K562 (cell line): ENCODE results near the gene PXMP2. TPM values are rescaled to one million over a fixed set of nuclear protein-coding genes. Genes with fewer than 3 reads are reported as not detected.

ENCODE experiments used
- BCOR ChIP-seq: fragments of 450-650 bp; IDR thresholded peaks from 2 replicates; pipeline ENCODE4 v1.6.1; 2016
- LCOR ChIP-seq: sonication (generic); formaldehyde crosslinking; IDR thresholded peaks from 2 replicates; pipeline ENCODE4 v1.8.0; 2022; ENCODE audit warnings: mild to moderate bottlenecking, missing genetic modification reagents
- NBN ChIP-seq: fragments of 450-650 bp; IDR thresholded peaks from 2 replicates; pipeline ENCODE4 v1.6.1; 2016; ENCODE audit warnings: low read depth, mild to moderate bottlenecking
- NFIX ChIP-seq: fragments of 250-450 bp; sonication (Bioruptor Pico); IDR thresholded peaks from 2 replicates; pipeline ENCODE4 v1.4.0; 2020; ENCODE audit warnings: low read depth, mild to moderate bottlenecking, moderate library complexity
- PTBP1 ChIP-seq: fragments of 200-400 bp; formaldehyde crosslinking; IDR thresholded peaks from 2 replicates; pipeline ENCODE4 v1.6.1; 2017; ENCODE audit warnings: low read depth, low read length
- RBBP5 ChIP-seq: fragments of 200-600 bp; sonication (generic); IDR thresholded peaks from 2 replicates; pipeline ENCODE4 v1.6.1; 2012; ENCODE audit warnings: borderline replicate concordance, mild to moderate bottlenecking, low read length, control low read depth, inconsistent platforms; ENCODE audit not compliant: insufficient read depth, poor library complexity, severe bottlenecking
- TEAD1 ChIP-seq, 2 experiments: fragments of 450-650 bp in 1 of 2; sonication (generic) in 1 of 2; formaldehyde crosslinking; IDR thresholded peaks; 2 replicates each; pipeline versions ENCODE4 v1.4.0 to v1.8.0; 2020 to 2022; ENCODE audit warnings: mild to moderate bottlenecking in 2 of 2, missing genetic modification reagents in 1 of 2
- ZBTB7A ChIP-seq: IDR thresholded peaks from 2 replicates; pipeline ENCODE4 v1.6.1; 2011; ENCODE audit warnings: low read depth, mild to moderate bottlenecking, low read length, moderate library complexity, borderline replicate concordance; ENCODE audit not compliant: control insufficient read depth
- polyA plus RNA-seq, 8 experiments: library from polyadenylated mRNA; depleted of rRNA in 4 of 8; stranded (reverse) in 5 of 8; unstranded in 3 of 8; fragments of >200 nt; fragmentation: Nextera tagmentation in 2 of 8; fragmentation: Illumina TruSeq in 1 of 8; extraction: Ambion mirVana in 2 of 8; extraction: Trizol in 1 of 8; gene quantifications; 2 replicates each; pipeline versions ENCODE4 v1.2.1 to v1.2.3, GENCODE V29; 2011 to 2014; ENCODE audit warnings: inconsistent platforms in 1 of 8, missing spikeins in 1 of 8
- total RNA-seq, 7 experiments: library from RNA; depleted of rRNA in 6 of 7; stranded (reverse); fragments of >200 nt in 6 of 7; fragmentation: Illumina TruSeq in 2 of 7; extraction: Trizol in 2 of 7; gene quantifications; 2 replicates each; pipeline versions ENCODE4 v1.2.1 to v1.2.3, GENCODE V29; 2011 to 2021; ENCODE audit warnings: low replicate concordance in 1 of 7
- TF ChIP-seq, protein P1 (sequence below), 2 experiments: fragments of 450-650 bp; conservative IDR thresholded peaks; 2 replicates each; pipeline ENCODE4 v1.6.1; 2017; ENCODE audit warnings: mild to moderate bottlenecking in 2 of 2, moderate library complexity in 2 of 2
- TF ChIP-seq, protein P2 (sequence below), 2 experiments: fragments of 250-450 bp in 1 of 2; fragments of 450-650 bp in 1 of 2; sonication (Bioruptor Pico) in 1 of 2; IDR thresholded peaks; 2 replicates each; pipeline versions ENCODE4 v1.6.1 to v1.8.0; 2016 to 2021; ENCODE audit warnings: mild to moderate bottlenecking in 2 of 2, moderate library complexity in 2 of 2, missing compliant biosample characterization in 1 of 2, missing genetic modification characterization in 1 of 2
- TF ChIP-seq, protein P3 (sequence below): sonication (generic); formaldehyde crosslinking; IDR thresholded peaks from 2 replicates; pipeline ENCODE4 v1.8.0; 2023; ENCODE audit warnings: missing genetic modification reagents, mild to moderate bottlenecking, borderline replicate concordance
- TF ChIP-seq, protein P4 (sequence below): conservative IDR thresholded peaks from 2 replicates; pipeline ENCODE4 v1.6.1; 2011; ENCODE audit warnings: low read depth, mild to moderate bottlenecking, low read length; ENCODE audit not compliant: control insufficient read depth

PXMP2 gene
- total and polyA plus RNA-seq, 9 of the 15 experiments (the other 6 are each of a cell fraction or from before 2014, with no cell fraction given) = 3.0 to 66.1 (median 44.7) TPM

DNA sequence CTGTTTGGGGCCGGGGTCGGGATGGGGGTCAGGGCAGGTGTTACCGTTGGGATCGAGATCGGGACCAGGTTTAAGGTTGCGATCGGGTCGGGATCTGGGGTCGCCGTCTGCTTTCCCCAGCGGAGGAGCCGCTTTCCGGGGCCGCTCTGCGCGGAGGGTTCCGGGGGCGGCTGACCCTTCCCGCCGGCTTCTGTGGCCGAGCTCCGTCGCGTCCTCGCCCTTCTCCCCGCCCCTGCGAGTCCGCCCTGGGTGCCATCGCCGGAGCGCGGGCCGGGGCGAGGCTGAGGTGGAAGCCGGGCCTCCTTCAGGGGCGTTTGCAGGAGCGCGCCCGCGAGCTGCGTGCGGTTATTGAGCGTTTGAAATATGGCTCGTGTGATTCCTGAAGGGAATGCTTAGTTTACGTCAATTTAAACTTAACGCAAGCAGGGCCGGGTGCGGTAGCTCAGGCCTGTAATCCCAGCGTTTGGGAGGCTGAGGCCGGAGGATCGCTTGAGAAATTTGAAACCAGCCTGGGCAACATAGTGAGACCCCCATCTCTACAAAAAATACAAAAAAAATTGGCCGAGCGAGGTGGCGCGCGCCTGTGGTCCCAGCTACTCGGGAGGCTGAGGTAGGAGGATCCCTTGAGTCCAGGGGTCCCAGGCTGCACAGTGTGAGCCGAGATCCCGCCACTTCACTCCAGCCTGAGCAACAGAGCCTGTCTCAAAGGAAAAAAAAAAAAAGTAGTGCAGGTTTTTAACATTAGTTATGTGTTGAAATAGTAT is 23.9 kb downstream of the PXMP2 start (continued):
- TF ChIP-seq, protein P1, sequence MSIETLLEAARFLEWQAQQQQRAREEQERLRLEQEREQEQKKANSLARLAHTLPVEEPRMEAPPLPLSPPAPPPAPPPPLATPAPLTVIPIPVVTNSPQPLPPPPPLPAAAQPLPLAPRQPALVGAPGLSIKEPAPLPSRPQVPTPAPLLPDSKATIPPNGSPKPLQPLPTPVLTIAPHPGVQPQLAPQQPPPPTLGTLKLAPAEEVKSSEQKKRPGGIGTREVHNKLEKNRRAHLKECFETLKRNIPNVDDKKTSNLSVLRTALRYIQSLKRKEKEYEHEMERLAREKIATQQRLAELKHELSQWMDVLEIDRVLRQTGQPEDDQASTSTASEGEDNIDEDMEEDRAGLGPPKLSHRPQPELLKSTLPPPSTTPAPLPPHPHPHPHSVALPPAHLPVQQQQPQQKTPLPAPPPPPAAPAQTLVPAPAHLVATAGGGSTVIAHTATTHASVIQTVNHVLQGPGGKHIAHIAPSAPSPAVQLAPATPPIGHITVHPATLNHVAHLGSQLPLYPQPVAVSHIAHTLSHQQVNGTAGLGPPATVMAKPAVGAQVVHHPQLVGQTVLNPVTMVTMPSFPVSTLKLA (conservative IDR thresholded peaks at IDR 0.05) = peak in 1 of 2 experiments; percentile 14; a peak in 1 of 4 replicates
- TF ChIP-seq, protein P2, sequence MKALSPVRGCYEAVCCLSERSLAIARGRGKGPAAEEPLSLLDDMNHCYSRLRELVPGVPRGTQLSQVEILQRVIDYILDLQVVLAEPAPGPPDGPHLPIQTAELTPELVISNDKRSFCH (CRISPR knock-in tag; IDR thresholded peaks at IDR 0.05) = no peak
- TF ChIP-seq, protein P2 (tag; IDR thresholded peaks at IDR 0.05) = no peak
- TF ChIP-seq, protein P3, sequence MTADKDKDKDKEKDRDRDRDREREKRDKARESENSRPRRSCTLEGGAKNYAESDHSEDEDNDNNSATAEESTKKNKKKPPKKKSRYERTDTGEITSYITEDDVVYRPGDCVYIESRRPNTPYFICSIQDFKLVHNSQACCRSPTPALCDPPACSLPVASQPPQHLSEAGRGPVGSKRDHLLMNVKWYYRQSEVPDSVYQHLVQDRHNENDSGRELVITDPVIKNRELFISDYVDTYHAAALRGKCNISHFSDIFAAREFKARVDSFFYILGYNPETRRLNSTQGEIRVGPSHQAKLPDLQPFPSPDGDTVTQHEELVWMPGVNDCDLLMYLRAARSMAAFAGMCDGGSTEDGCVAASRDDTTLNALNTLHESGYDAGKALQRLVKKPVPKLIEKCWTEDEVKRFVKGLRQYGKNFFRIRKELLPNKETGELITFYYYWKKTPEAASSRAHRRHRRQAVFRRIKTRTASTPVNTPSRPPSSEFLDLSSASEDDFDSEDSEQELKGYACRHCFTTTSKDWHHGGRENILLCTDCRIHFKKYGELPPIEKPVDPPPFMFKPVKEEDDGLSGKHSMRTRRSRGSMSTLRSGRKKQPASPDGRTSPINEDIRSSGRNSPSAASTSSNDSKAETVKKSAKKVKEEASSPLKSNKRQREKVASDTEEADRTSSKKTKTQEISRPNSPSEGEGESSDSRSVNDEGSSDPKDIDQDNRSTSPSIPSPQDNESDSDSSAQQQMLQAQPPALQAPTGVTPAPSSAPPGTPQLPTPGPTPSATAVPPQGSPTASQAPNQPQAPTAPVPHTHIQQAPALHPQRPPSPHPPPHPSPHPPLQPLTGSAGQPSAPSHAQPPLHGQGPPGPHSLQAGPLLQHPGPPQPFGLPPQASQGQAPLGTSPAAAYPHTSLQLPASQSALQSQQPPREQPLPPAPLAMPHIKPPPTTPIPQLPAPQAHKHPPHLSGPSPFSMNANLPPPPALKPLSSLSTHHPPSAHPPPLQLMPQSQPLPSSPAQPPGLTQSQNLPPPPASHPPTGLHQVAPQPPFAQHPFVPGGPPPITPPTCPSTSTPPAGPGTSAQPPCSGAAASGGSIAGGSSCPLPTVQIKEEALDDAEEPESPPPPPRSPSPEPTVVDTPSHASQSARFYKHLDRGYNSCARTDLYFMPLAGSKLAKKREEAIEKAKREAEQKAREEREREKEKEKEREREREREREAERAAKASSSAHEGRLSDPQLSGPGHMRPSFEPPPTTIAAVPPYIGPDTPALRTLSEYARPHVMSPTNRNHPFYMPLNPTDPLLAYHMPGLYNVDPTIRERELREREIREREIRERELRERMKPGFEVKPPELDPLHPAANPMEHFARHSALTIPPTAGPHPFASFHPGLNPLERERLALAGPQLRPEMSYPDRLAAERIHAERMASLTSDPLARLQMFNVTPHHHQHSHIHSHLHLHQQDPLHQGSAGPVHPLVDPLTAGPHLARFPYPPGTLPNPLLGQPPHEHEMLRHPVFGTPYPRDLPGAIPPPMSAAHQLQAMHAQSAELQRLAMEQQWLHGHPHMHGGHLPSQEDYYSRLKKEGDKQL = no peak
- TF ChIP-seq NBN (no peak), NFIX (CRISPR knock-in tag) (no peak), BCOR (peak; percentile 76), ZBTB7A (peak; percentile 19; the same call in 1 of the 2 replicates), RBBP5 (peak; percentile 3), PTBP1 (0 out of 2 replicates have a peak, but pooled peaks have one; percentile 49), TEAD1 (CRISPR knock-in tag; IDR thresholded peaks at IDR 0.05) (0 out of 4 replicates have a peak, but pooled peaks of 1 of the 2 experiments have one; percentile 53), LCOR (CRISPR knock-in tag) (peak; percentile 65; the same call in 1 of the 2 replicates)
- TF ChIP-seq, protein P4, sequence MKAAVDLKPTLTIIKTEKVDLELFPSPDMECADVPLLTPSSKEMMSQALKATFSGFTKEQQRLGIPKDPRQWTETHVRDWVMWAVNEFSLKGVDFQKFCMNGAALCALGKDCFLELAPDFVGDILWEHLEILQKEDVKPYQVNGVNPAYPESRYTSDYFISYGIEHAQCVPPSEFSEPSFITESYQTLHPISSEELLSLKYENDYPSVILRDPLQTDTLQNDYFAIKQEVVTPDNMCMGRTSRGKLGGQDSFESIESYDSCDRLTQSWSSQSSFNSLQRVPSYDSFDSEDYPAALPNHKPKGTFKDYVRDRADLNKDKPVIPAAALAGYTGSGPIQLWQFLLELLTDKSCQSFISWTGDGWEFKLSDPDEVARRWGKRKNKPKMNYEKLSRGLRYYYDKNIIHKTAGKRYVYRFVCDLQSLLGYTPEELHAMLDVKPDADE = 0 out of 2 replicates have a peak, but pooled peaks have one; percentile 8
